Transverse colon (tissue), 4 donors: ENCODE data around the gene IL19. TPM values are rescaled to one million over a fixed set of nuclear protein-coding genes. Genes with fewer than 3 reads are reported as not detected.

Experiments
- DNase-seq: peaks from one replicate; pipeline ENCODE4 v3.0.0-alpha.2; 2019
- H3K27ac ChIP-seq, 4 donors: fragments of 200-600 bp; sonication (generic); 2 replicates each; pipeline ENCODE4 v1.5.1; 2016 to 2018; ENCODE audit warnings: inconsistent platforms in 4 of 4
- H3K27me3 ChIP-seq: fragments of 200-600 bp; sonication (generic); 2 replicates; pipeline ENCODE4 v1.5.1; 2017; ENCODE audit warnings: inconsistent platforms
- H3K36me3 ChIP-seq, 4 donors: fragments of 200-600 bp; sonication (generic); 2 replicates each; pipeline ENCODE4 v1.5.1; 2017 to 2019; ENCODE audit warnings: inconsistent platforms in 4 of 4
- H3K4me1 ChIP-seq, 4 donors: fragments of 200-600 bp; sonication (generic); 2 replicates each; pipeline ENCODE4 v1.5.1; 2017 to 2020; ENCODE audit warnings: inconsistent platforms in 4 of 4
- H3K4me3 ChIP-seq, 4 donors: fragments of 200-600 bp; sonication (generic); 1 replicate in 1 of 4; 2 replicates in 3 of 4; pipeline versions ENCODE4 v1.5.1 to v1.6.1; 2017 to 2019; ENCODE audit warnings: inconsistent platforms in 4 of 4
- H3K9me3 ChIP-seq, 2 donors: fragments of 200-600 bp; sonication (generic); 2 replicates each; pipeline ENCODE4 v1.5.1; 2017 to 2019; ENCODE audit warnings: inconsistent platforms in 2 of 2
- CTCF ChIP-seq, 5 experiments: fragments of 200-600 bp in 3 of 5; fragments of 450-650 bp in 2 of 5; sonication (generic) in 3 of 5; IDR thresholded peaks; 1 replicate in 2 of 5; 2 replicates in 3 of 5; pipeline ENCODE4 v1.5.1; 2016 to 2017; ENCODE audit warnings: antibody characterized with exemption in 5 of 5, inconsistent platforms in 3 of 5, mild to moderate bottlenecking in 2 of 5, moderate library complexity in 1 of 5
- EP300 ChIP-seq: sonication (generic); formaldehyde crosslinking; IDR thresholded peaks from one replicate; pipeline ENCODE4 v1.6.1; 2017; ENCODE audit warnings: antibody characterized with exemption, low read depth
- POLR2A ChIP-seq: fragments of 450-650 bp; IDR thresholded peaks from one replicate; pipeline ENCODE4 v1.6.1; 2016; ENCODE audit warnings: antibody characterized with exemption, mild to moderate bottlenecking, moderate library complexity
- POLR2AphosphoS5 ChIP-seq, 3 donors: sonication (generic); formaldehyde crosslinking; IDR thresholded peaks; one replicate each; pipeline ENCODE4 v1.6.1; 2016; ENCODE audit warnings: antibody characterized with exemption in 3 of 3
- WGBS, 2 donors: methylation state at CpG; one replicate each; pipeline ENCODE4 v1.1.5; 2018; ENCODE audit warnings: low coverage in 1 of 2; 5-methylcytosine and 5-hydroxymethylcytosine counted together
- in situ Hi-C, 4 donors: fragments of 200-750 bp; cut with MboI; loops; one replicate each; pipeline versions ENCODE4 v1.15.0 to v1.15.1; 2017; ENCODE audit warnings: low sequenced_read_pairs in 3 of 4, low pct_ligation_motif_present in 1 of 4, low pct_unique_long_range_greater_than_20kb in 1 of 4
- intact Hi-C: fragments of 100-400 bp; cut with DNase I; formaldehyde crosslinking; loops from one replicate; pipeline ENCODE4 v1.15.1; 2023; ENCODE audit warnings: low total_unique reads
- total RNA-seq, 4 donors: library from RNA; depleted of rRNA; stranded (reverse); fragments of >200 nt; gene quantifications; one replicate each; pipeline ENCODE4 v1.1.0, GENCODE V29; 2016

The IL19 gene, protein sequence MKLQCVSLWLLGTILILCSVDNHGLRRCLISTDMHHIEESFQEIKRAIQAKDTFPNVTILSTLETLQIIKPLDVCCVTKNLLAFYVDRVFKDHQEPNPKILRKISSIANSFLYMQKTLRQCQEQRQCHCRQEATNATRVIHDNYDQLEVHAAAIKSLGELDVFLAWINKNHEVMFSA
- not detected for total RNA-seq

DNA sequence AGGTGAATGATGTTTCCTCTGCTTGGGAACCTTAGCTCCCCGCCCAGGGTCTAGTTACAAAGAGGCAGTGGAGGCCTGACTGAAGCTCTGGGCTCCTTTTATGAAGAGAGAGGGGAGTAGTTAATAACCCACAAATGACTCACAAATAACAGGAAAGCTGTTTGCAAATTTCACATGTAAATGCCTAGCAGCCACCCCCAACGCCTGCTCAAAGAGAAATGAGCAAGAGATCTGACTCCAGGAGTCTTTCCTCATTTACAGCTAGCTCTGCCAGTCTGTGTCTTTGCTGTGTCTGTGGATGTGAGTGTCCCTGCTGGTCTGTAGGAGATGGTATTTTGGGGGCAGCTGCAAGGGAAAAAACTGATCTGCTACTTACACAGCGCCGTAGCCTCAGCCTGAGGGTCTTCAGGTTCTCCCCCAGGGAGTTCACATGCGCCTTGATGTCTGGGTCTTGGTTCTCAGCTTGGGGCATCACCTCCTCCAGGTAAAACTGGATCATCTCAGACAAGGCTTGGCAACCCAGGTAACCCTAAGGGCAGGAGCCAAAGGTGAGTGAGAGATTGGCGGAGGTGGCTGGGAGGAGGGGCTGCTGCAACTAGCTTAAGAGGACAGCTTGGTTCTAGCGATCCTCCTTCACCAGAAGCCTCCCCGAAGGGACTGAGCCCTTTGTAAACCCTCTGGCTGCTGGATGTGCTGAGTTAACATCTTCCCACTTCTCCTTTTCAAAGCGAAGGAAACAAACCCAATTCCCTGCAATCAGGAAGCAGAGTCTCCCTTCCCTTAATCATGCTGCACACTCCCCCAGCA lies at the start of gene IL19:
Gene IL19, plus strand, starts transcription at position 243 of the 807 bp plus-strand sequence. CDS start 65,890 bp downstream, outside the sequence.
- in situ Hi-C loops, result no loop called here
- H3K9me3 ChIP-seq, result no peaks in the 10 kb centered on the region
- no peaks in the 10 kb centered on the region for H3K36me3 ChIP-seq
- peaks cover 7% of the 10 kb centered on the region for H3K27me3 ChIP-seq
- H3K27ac ChIP-seq, result peak within 1 kb of the TSS; percentile 18 to 51 (median 33)
- intact Hi-C loops, result no loop called here
- no peak for TF ChIP-seq CTCF (IDR thresholded peaks at IDR 0.05)
- no peak for TF ChIP-seq POLR2A
- peak in 1 of 3 donors; percentile 30 for TF ChIP-seq POLR2AphosphoS5 (IDR thresholded peaks at IDR 0.05)
- peaks cover 0 to 8% (median 0%) of the 10 kb centered on the region in 4 donors for H3K4me1 ChIP-seq
- peak; percentile 18 for DNase-seq
- WGBS, 2 donors, result 56% methylated on average over 9 of the region's 9 CpGs; no CpG with 5 or more reads in 1 of the 2 donors
- H3K4me3 ChIP-seq, result no peak within 1 kb of the TSS

DNA sequence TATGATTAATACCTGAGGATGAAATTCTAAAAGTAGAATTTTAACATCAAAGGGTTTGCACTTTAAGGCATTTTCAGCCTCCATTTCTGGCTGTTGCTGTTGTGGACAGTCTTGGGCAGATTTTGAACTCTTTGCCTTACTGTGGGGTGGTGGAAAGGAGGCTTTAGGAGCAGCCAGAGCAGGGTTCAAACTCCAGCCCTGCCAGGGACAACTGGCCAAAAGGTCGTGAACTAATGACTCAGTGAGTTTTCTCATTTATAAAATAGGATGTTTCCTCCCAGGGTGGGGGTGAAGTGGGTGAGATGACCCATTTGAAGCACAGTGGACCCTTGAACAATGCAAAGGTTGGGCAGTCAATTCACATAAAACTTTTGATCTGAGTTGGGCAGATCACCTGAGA lies 49.1 kb upstream of the IL19 start:
- Histone ChIP-seq H3K27ac (no peak overlapping the region), H3K9me3 (no peaks in the 10 kb centered on the region), H3K27me3 (no peaks in the 10 kb centered on the region), H3K36me3 (no peaks in the 10 kb centered on the region), H3K4me1 (peaks cover 14 to 66% (median 30%) of the 10 kb centered on the region in 4 donors), H3K4me3 (no peak overlapping the region)
- peak; percentile 4 for DNase-seq
- intact Hi-C loops, result no loop called here
- TF ChIP-seq POLR2A (no peak), CTCF (IDR thresholded peaks at IDR 0.05) (no peak)
- in situ Hi-C loops, result loop anchor here in 1 of 4 donors (10.0 kb wide), 1 partner anchor 263 kb away; no protein-coding TSS in a partner anchor
- WGBS, 2 donors, result 75 to 100% methylated on average over 1 of the region's 1 CpG

DNA sequence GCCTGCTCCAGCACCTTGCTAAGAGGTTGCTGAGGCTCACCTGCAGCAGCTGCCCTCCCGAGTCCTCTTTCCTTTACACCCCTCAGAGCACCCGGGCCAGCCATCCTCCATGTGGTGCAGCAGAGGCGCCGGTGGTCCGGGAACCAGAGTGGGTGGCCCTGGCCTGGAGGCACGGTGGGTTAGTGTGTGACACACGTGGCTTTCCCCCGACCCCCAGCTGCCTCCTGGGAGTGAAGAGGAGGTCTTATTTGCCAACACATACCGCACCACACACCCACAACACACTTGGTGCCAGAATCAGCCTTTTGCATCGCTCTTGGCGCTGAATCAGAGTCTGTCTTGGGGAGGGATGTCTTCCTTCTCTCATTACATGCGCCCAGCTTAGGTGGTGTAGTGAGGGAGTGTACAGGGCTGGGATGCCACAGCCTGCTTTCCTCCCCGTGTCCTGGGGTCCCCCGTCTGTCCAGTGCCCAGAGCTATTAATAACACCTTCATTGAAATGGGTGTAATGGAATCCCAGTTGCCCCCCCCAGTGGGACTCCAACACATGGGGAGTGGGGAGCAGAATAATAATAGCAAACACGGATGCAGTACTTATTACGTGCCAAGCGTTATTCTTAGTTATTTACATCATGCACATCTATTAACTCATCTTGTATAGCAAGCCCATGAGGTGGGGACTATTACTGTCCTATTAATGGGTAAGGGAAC lies 47.7 kb upstream of the IL19 start:
- H3K9me3 ChIP-seq, result no peaks in the 10 kb centered on the region
- DNase-seq, result peak; percentile 8
- in situ Hi-C loops, result loop anchor here in 1 of 4 donors (10.0 kb wide), 1 partner anchor 262 kb away; no protein-coding TSS in a partner anchor
- TF ChIP-seq EP300 (no peak), POLR2A (no peak), CTCF (IDR thresholded peaks at IDR 0.05) (no peak), POLR2AphosphoS5 (IDR thresholded peaks at IDR 0.05) (no peak)
- no peak overlapping the region for H3K4me3 ChIP-seq
- intact Hi-C loops, result no loop called here
- peak overlapping the region in 2 of 4 donors; percentile 60 to 70 for H3K27ac ChIP-seq
- peaks cover 14 to 56% (median 29%) of the 10 kb centered on the region in 4 donors for H3K4me1 ChIP-seq
- no peaks in the 10 kb centered on the region for H3K36me3 ChIP-seq
- 89% methylated on average over 3 to 17 of the region's 17 CpGs for WGBS, 2 donors
- H3K27me3 ChIP-seq, result no peaks in the 10 kb centered on the region

DNA sequence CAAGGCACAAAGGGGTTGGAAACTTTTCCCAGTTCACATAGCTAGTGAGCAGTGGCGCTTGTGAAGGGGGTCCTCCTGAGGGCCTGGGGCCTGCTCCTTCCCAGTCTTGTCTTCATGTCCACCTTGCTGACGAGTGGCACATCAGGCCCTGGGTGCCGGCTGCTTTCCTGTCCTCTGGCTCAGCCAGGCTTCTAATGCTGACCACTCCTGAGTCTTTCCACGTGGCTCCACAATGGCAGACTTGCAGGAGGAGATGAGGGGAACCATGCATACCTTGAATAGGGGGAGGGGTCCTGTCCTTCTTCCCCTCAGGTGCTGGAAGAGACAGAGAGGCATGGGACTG lies 47.1 kb upstream of the IL19 start:
- WGBS, 2 donors, result 83 to 88% methylated on average over 1 to 4 of the region's 4 CpGs
- TF ChIP-seq POLR2A, result no peak
- no peak for TF ChIP-seq POLR2AphosphoS5 (IDR thresholded peaks at IDR 0.05)
- TF ChIP-seq CTCF (IDR thresholded peaks at IDR 0.05), result no peak
- TF ChIP-seq EP300, result no peak
- Histone ChIP-seq H3K9me3 (no peaks in the 10 kb centered on the region), H3K4me3 (no peak overlapping the region), H3K36me3 (no peaks in the 10 kb centered on the region), H3K4me1 (peaks cover 14 to 53% (median 29%) of the 10 kb centered on the region in 4 donors), H3K27ac (peak overlapping the region; percentile 5 to 70 (median 44)), H3K27me3 (no peaks in the 10 kb centered on the region)
- in situ Hi-C loops (loop anchor here in 1 of 4 donors (10.0 kb wide), 1 partner anchor 261 kb away; no protein-coding TSS in a partner anchor), intact Hi-C loops (no loop called here)
- DNase-seq, result no peak
